Upper lobe of left lung (tissue), 6 donors: ENCODE measurements around the gene MRNIP. TPM values are rescaled to one million over a fixed set of nuclear protein-coding genes. Genes with fewer than 3 reads are reported as not detected.

Experiments used
- ATAC-seq, 2 donors: fragments of 200-7000 bp; cut with Tn5 transposase; one replicate each; pipeline ENCODE4 v1.9.1; 2022; ENCODE audit warnings: mild to moderate bottlenecking in 2 of 2, moderate library complexity in 2 of 2; ENCODE audit not compliant: low FRiP score in 2 of 2
- DNase-seq, 2 donors: peaks; one replicate each; pipeline ENCODE4 v3.0.0-alpha.2; 2019 to 2020
- H3K27ac ChIP-seq, 4 donors: fragments of 200-600 bp; sonication (generic); one replicate each; pipeline ENCODE4 v1.5.1; 2016 to 2019
- H3K27me3 ChIP-seq, 4 donors: fragments of 200-600 bp; sonication (generic); one replicate each; pipeline ENCODE4 v1.5.1; 2017 to 2019
- H3K36me3 ChIP-seq, 4 donors: fragments of 200-600 bp; sonication (generic); one replicate each; pipeline ENCODE4 v1.5.1; 2016 to 2019
- H3K4me1 ChIP-seq, 4 donors: fragments of 200-600 bp; sonication (generic); one replicate each; pipeline ENCODE4 v1.5.1; 2018 to 2019
- H3K4me3 ChIP-seq, 4 donors: fragments of 200-600 bp; sonication (generic); one replicate each; pipeline ENCODE4 v1.5.1; 2017 to 2019; ENCODE audit warnings: mild to moderate bottlenecking in 2 of 4, moderate library complexity in 1 of 4
- H3K9me3 ChIP-seq, 4 donors: fragments of 200-600 bp; sonication (generic); one replicate each; pipeline ENCODE4 v1.5.1; 2018 to 2019
- EP300 ChIP-seq, 4 donors: sonication (generic); formaldehyde crosslinking; IDR thresholded peaks; one replicate each; pipeline ENCODE4 v1.5.1; 2017; ENCODE audit warnings: antibody characterized with exemption in 4 of 4, control low read depth in 2 of 4
- POLR2A ChIP-seq, 4 donors: fragments of 450-650 bp; IDR thresholded peaks; one replicate each; pipeline ENCODE4 v1.5.1; 2016 to 2017; ENCODE audit warnings: antibody characterized with exemption in 4 of 4, mild to moderate bottlenecking in 2 of 4
- POLR2AphosphoS5 ChIP-seq, 2 donors: sonication (generic); formaldehyde crosslinking; IDR thresholded peaks; one replicate each; pipeline ENCODE4 v1.5.1; 2017; ENCODE audit warnings: antibody characterized with exemption in 2 of 2
- WGBS, 2 donors: methylation state at CpG; one replicate each; pipeline ENCODE4 v1.1.5; 2017 to 2018; 5-methylcytosine and 5-hydroxymethylcytosine counted together
- total RNA-seq, 6 donors: library from RNA; depleted of rRNA in 4 of 6; stranded (reverse); fragments of >200 nt in 4 of 6; gene quantifications; one replicate each; pipeline versions ENCODE4 v1.1.0 to v1.2.1, GENCODE V29; 2016 to 2021
- TF ChIP-seq, protein P1 (sequence below), 6 experiments: fragments of 450-650 bp in 4 of 6; fragments of 200-600 bp in 2 of 6; sonication (generic) in 2 of 6; IDR thresholded peaks; one replicate each; pipeline ENCODE4 v1.5.1; 2016 to 2019; ENCODE audit warnings: antibody characterized with exemption in 6 of 6
- donor health status: DM: no; HTN: no; CAD: no; lungs with moderate emphysema.
- donor health status: DM: no; HTN: yes; CAD: no; lungs with severe emphysema.

MRNIP gene
- total RNA-seq, 6 donors from 2014 or later = 20.7 to 142 (median 33.2) TPM

DNA sequence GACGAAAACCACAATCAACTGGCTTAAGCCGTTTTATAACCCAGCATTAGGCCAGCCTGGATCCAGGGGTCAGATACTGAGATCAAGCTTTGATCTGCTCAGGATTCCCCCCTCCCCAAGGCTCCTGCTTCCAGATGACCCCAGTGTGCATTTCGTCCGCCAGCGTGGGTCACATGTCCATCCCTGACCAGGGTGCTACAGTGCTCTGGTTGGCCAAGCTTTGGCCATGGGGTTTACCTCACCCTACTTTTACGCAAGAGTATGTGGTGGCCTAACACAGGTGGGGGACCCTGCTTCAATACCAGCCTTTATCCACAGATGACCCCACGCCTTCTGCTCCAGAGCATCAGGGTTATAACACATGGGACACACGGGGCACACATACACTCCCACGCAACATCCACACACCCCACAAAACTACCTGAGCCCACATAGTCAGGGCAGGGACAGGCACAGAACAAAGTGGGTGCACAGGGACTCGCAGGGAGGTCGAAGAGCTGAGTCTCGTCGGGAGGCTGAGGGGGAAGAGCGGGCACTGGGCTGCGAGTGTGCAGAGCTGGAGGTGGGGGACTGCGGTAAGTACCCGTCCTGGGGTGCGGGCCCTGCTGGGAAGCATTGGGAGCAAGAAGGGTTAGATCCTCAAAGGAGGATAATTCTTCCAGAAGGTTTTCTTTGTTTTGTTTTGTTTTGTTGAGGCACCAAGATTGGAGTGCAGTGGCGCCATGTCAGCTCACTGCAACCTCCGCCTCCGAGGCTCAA lies 42.9 kb downstream of the MRNIP start:
- DNase-seq (no peak), ATAC-seq (no peak)
- 98% methylated on average over 17 to 21 of the region's 21 CpGs for WGBS, 2 donors
- Histone ChIP-seq H3K27ac (no peak overlapping the region), H3K4me1 (peaks cover 30 to 42% (median 39%) of the 10 kb centered on the region in 4 donors), H3K9me3 (no peaks in the 10 kb centered on the region), H3K27me3 (no peaks in the 10 kb centered on the region), H3K4me3 (no peak overlapping the region), H3K36me3 (peaks cover 0 to 21% (median 8%) of the 10 kb centered on the region in 4 donors)
- TF ChIP-seq EP300 (IDR thresholded peaks at IDR 0.05) = no peak
- no peak for TF ChIP-seq POLR2A (IDR thresholded peaks at IDR 0.05)
- TF ChIP-seq, protein P1, sequence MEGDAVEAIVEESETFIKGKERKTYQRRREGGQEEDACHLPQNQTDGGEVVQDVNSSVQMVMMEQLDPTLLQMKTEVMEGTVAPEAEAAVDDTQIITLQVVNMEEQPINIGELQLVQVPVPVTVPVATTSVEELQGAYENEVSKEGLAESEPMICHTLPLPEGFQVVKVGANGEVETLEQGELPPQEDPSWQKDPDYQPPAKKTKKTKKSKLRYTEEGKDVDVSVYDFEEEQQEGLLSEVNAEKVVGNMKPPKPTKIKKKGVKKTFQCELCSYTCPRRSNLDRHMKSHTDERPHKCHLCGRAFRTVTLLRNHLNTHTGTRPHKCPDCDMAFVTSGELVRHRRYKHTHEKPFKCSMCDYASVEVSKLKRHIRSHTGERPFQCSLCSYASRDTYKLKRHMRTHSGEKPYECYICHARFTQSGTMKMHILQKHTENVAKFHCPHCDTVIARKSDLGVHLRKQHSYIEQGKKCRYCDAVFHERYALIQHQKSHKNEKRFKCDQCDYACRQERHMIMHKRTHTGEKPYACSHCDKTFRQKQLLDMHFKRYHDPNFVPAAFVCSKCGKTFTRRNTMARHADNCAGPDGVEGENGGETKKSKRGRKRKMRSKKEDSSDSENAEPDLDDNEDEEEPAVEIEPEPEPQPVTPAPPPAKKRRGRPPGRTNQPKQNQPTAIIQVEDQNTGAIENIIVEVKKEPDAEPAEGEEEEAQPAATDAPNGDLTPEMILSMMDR (IDR thresholded peaks at IDR 0.05) = no peak
- TF ChIP-seq POLR2AphosphoS5 (IDR thresholded peaks at IDR 0.05) = no peak

DNA sequence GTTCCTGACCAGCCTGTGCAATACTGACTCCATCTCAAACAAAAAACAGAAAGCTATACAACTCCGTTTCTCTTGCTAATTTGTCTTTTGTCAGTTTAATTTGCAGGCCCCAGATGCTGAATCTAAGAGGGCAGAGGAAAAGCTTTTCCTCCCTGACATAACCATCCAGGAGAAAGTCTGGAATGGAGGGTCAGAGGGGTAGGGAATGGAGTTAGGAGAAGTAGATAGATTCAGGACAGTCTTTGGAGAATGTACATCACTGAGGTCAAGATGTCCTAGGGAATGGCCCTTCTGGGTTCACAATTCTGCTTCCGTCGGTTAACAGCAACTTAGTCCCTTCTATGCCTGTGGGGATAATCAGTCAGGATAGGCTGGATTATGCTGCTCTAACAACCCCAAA lies 44.5 kb downstream of the MRNIP start:
- ATAC-seq = no peak
- TF ChIP-seq EP300 (IDR thresholded peaks at IDR 0.05) = no peak
- no peak for TF ChIP-seq POLR2A (IDR thresholded peaks at IDR 0.05)
- TF ChIP-seq POLR2AphosphoS5 (IDR thresholded peaks at IDR 0.05) = no peak
- TF ChIP-seq, protein P1 (IDR thresholded peaks at IDR 0.05) = no peak
- Histone ChIP-seq H3K36me3 (peaks cover 0 to 21% (median 8%) of the 10 kb centered on the region in 4 donors), H3K9me3 (no peaks in the 10 kb centered on the region), H3K4me3 (no peak overlapping the region), H3K4me1 (peaks cover 18 to 28% (median 24%) of the 10 kb centered on the region in 4 donors), H3K27me3 (no peaks in the 10 kb centered on the region), H3K27ac (no peak overlapping the region)
- no peak for DNase-seq
- 79 to 86% methylated on average over 3 of the region's 3 CpGs for WGBS, 2 donors

DNA sequence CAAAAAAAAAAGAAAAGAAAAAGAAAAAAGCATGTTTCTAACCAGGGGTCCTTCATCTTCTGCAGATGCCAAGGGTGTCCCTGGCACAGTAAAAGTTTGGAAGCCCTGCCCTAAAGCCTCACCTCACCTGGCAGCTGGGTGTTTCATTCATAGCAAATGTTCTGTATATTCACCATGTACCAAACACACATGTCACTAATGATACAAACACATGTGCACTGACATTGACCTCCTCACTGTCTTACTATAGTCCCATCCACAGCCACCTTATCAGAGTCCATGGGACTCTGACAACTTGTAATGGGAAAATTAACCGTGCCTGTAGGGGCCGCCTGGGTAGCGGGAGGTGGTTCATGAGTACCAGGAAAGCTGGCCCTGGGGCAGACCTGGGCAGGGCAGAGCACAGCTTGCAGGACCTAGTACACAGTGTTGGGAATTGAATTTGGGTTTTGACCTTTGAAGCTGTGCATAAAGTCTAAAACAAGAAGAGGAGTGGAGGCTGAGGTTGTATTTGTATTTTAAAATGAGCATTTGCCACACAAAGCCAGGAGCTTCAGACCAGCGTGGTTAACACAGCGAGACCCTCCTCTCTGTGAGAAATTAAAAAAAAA lies 45.5 kb downstream of the MRNIP start:
- TF ChIP-seq POLR2A (IDR thresholded peaks at IDR 0.05) (no peak), EP300 (IDR thresholded peaks at IDR 0.05) (no peak), POLR2AphosphoS5 (IDR thresholded peaks at IDR 0.05) (no peak)
- TF ChIP-seq, protein P1 (IDR thresholded peaks at IDR 0.05) = no peak
- H3K27ac ChIP-seq = no peak overlapping the region
- ATAC-seq = no peak
- WGBS, 2 donors = 92 to 99% methylated on average over 5 of the region's 5 CpGs
- H3K4me1 ChIP-seq = peaks cover 12 to 24% (median 17%) of the 10 kb centered on the region in 4 donors
- no peaks in the 10 kb centered on the region for H3K9me3 ChIP-seq
- H3K27me3 ChIP-seq = no peaks in the 10 kb centered on the region
- DNase-seq = no peak
- peaks cover 0 to 21% (median 8%) of the 10 kb centered on the region in 4 donors for H3K36me3 ChIP-seq
- H3K4me3 ChIP-seq = no peak overlapping the region

DNA sequence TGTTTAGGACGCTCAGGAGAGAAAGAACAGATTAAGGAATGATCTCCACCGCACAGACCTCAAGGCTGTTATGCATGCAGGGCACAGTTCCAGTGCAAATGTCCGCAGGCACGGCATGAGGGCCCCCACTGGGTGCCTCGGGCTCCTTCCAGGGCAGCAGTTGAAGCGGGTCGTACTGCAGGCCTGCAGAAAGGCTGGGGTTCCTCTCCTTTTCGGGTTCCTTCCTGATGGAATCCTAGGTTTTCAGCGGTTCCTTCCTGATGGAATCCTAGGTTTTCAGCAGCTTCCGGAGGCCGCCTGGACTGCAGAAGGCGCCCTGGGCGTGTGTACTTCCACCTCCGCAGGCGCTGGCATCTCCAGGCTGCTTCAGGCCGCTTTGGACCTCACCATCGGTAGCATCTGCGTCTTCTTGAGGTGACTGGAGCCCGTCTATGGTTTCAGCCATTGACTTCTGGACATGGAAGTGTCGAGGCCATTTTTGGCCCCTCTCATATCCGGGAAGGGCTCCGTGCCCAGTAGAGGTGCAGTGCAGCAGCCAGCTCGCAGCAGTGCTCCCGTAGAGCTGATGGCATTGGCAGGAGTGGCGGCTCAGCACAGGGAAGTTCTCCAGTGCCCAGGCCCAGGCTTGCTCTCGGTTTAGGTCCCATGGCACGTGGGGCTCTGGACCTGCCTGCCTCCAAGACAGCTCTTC lies 46.3 kb downstream of the MRNIP start:
- WGBS, 2 donors = 95 to 97% methylated on average over 21 to 27 of the region's 27 CpGs
- Histone ChIP-seq H3K27ac (no peak overlapping the region), H3K4me1 (peaks cover 9 to 24% (median 16%) of the 10 kb centered on the region in 4 donors), H3K4me3 (no peak overlapping the region), H3K27me3 (no peaks in the 10 kb centered on the region), H3K9me3 (no peaks in the 10 kb centered on the region), H3K36me3 (peaks cover 0 to 21% (median 8%) of the 10 kb centered on the region in 4 donors)
- DNase-seq = peak in 1 of 2 donors; percentile 52
- TF ChIP-seq EP300 (IDR thresholded peaks at IDR 0.05) (no peak), POLR2AphosphoS5 (IDR thresholded peaks at IDR 0.05) (no peak), POLR2A (IDR thresholded peaks at IDR 0.05) (no peak)
- TF ChIP-seq, protein P1 (IDR thresholded peaks at IDR 0.05) = no peak
- ATAC-seq = no peak
